Endometrium (tissue), 2 donors: ENCODE results near the gene COL18A1.
"Not testable (repeated sequence)": the region's sequence is repeated elsewhere in the genome, so short reads cannot be mapped to it uniquely, and the experiment has no call there.

Experiments
- FAIRE-seq: peaks from 2 replicates; lab custom pipeline; 2012; peaks lifted over from hg19 to GRCh38; lab: Jason Lieb, UNC
- donor health status: control.
- donor health status: control.

The COL18A1 gene

DNA sequence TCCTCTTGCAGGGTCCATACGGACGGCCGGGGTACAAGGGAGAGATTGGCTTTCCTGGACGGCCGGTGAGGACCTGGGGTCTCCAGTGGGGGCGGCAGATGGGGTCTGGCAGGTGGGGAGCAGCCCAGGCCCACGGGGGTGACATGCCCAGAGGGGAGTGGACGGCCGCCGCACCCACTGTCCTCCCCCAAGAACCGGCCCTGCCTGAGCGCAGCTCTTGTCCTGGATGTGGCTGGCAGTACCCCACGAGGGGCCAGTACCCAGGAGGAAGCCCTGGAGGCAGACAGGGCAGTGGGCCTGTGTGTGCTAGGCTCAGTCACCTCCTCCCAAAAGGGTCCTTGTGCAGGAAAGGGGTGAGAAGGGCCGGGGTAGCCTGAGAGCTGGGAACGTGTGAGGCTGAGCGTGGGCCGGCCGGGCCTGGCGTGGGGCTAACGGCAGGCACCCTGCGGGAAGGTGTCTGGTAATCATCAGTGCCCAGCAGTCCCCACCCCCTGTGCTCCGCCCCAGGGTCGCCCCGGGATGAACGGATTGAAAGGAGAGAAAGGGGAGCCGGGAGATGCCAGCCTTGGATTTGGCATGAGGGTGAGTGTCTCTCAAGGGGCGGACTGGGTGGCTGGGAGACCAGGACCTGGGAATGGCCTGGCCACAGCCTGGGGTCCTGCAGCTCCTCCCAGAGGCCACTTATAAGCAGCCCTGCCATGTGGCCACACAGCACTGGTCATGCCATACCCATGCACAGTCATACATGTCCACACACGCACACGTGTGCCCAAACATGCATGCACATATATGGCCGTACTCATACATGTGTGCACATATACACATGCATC is 90.1 kb downstream of the COL18A1 start:
- FAIRE-seq, result no peak

DNA sequence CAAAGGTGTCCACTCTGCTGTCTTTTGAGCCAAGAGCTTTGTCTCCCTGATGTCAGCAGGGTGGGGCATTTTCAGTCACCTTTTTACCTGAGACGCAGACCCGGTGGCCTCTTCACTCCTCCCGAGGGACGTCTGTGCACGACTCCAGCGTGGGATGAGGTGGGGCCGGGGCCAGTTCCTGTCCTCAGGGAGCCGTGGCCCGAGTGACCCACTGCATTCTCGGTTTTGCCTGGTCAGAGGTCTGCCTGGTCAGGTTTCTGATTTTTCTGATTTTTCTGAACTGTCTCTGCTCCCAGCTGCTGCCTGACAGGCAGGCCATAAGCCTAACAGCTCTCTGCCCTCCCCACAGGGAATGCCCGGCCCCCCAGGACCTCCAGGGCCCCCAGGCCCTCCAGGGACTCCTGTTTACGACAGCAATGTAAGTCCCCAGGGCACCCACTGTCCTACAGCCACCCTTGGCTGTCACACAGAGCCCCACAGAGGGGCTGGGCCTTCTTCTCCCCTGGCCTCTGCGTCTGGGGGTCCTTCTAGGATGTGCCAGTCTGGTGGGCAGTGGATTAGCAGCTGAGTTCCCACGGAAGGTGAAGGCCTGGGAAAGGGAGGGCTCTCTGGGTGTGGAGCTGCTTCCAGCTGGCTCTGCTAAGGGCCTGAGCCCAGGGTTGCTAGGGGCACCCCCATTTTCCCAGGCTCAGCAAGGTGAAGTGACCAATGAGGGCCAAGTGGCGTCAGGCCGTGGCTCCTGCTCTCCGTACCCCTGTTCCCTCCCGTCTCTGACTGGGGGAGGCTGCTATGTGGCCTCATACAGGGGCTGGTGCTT is 91.4 kb downstream of the COL18A1 start:
- FAIRE-seq, result no peak

DNA sequence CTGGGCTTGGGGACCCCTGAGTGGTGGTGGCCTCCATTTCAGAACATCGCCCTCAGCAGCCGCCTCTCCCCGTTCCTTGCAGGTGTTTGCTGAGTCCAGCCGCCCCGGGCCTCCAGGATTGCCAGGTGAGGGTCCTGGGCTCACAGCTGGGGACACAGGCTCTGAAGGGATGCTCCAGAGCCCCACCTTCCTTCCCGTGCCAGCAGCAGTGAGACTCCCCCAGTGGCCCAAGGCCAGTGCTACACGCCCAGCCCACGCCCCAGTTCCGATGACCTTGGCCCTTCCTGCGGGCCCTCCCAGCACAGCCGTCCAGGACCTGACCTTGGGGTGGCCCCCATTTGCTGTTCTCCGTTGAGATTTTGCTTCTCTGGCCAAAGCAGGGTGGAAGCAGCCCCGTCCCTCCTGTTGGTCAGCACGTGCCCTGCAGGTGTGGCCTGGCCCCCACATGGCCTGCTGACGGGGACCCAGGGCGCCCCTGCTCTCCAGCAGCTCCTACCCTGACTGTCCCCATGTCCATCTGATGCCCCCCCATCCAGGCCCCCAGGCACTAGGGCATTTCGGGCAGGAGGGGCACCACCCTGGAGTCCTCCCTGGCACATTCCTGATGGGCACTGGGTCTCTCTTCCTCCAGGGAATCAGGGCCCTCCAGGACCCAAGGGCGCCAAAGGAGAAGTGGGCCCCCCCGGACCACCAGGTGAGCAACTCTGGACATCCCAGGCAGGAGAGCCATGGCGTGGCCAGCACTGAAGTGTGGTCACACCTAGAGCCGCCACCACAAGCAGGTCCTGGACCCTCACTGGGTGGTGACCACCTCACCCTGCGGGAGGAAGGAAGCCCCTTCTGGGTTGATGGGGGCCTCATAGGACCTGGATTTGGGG is 92.2 kb downstream of the COL18A1 start:
- no peak for FAIRE-seq

DNA sequence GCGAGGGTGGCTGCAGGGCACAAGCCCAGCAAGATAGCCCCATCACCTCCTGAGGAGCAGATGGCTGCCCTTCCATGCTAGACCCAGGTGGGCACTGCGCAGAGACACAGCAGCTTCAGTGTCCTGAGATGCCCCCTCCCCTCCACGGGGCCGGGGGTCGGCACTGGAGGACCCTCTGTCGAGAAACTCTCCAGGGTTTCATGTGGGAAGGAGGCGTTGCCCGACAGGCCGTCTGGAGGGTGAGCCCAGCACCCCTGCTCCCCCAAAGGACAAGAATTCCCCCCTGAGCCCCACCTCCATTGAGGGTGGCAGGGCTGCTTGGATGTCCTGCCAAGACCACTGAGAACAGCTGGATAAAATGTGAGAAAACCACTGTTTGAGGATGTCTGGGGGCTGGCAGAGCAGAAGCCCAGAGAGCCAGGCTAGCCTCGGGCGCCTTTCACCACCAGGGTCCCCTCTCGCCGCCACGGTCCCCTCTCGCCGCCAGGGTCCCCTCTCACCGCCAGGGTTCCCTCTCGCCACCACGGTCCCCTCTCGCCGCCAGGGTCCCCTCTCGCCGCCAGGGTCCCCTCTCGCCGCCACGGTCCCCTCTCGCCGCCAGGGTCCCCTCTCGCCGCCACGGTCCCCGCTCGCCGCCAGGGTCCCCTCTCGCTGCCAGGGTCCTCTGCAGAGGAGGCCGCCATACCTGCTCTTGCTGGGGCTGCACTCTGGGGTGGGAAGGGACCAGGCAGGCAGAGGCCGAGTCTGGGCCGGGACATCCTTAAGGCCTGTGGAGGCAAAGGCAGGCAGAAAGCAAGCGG is 93.1 kb downstream of the COL18A1 start:
- FAIRE-seq, result no peak

DNA sequence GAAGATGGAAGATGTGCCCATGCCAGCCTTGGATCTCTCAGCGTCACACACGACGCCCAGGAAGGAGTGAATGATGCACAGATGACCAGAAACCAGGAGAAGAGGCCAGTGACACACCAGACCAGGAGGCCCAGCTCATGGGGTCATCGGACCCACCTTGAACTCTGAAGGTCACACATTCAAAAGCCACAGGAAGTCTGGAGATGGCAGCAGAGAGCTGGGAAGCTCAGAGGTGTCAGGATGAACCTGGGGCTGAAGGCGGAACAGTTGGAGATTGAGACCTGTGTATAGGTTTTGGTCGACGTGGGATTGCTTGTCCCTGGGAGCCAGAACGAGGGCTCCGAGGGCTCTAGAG is 93.7 kb downstream of the COL18A1 start:
- FAIRE-seq, result no peak

DNA sequence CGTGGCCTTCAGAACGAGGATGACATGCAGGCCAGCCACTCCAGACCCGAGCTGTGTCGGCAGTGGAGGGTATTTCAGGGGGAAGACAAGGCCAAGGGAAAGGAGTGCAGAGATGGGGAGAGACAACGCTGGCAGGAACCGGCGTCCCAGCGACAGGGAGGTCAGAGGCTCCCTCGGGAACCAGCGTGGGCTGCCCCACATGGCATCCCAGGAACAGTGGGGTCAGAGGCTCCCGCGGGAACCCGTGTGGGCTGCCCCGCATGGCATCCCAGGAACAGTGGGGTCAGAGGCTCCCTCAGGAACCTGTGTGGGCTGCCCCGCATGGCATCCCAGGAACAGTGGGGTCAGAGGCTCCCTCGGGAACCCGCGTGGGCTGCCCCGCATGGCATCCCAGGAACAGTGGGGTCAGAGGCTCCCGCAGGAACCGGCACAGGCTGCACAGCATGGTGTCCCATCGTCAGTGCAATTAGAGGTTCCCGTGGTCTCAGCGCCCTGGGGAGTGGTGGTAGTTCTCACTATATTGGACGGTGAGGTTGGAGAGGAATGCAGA is 94.3 kb downstream of the COL18A1 start:
- FAIRE-seq, result no peak

DNA sequence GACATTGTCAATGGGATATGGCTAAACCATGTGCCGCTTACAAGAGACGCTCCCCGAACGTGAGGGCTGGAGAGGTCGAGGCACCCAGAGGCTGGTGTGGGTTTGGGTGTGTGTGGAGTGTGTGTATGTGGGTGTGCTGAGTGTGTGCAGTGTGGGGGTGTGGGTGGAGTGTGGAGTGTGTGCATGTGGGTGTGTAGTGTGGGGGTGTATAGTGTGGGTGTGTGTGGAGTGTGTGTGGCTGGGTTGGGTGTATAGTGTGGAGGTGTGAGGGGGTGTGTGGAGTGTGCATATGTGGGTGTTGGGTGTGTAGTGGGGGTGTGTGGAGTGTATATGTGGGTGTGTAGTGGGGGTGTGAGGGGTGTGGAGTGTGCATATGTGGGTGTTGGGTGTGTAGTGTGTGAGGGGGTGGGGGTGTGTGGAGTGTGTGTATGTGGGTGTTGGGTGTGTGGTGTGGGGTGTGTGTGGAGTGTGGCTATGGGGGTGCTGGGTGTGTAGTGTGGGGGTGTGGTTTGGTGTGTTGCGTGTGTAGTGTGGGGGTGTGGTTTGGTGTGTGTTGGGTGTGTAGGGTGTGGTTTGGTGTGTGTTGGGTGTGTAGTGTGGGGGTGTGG is 95.1 kb downstream of the COL18A1 start:
- no peak for FAIRE-seq

DNA sequence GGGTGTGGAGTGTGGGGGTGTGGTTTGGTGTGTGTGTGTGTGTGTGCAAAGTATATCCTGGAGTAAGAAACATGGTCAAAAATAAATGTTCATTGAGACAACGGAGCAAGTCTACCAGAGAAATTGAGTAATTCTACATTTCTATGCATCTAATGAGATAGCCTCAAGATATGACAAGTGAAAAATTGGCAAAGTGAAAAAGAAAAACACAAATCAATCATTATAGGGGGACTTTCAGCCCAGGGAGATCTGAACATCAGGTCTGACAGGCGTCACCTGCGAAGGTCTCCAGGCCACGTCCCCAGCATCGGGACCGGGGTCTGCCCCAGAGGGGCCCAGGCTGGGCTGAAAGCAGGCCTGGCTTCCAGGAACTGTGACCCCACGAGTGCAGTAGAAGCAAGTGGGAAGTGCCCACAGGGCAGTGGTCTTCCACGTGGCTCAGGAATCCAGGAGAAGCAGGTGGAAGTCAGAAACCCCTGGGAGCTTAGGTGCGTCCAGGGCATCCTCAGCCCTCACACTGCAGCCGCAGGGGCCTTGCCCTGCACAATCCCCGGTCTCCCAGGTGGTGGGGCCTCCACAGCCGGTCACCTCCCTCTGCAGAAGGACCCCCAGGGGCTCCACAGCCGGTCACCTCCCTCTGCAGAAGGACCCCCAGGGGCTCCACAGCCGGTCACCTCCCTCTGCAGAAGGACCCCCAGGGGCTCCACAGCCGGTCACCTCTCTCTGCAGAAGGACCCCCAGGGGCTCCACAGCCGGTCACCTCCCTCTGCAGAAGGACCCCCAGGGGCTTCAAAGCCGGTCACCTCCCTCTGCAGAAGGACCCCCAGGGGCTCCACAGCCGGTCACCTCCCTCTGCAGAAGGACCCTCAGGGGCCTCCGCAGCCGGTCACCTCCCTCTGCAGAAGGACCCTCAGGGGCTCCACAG is 96.4 kb downstream of the COL18A1 start:
- FAIRE-seq, result not testable (repeated sequence)

DNA sequence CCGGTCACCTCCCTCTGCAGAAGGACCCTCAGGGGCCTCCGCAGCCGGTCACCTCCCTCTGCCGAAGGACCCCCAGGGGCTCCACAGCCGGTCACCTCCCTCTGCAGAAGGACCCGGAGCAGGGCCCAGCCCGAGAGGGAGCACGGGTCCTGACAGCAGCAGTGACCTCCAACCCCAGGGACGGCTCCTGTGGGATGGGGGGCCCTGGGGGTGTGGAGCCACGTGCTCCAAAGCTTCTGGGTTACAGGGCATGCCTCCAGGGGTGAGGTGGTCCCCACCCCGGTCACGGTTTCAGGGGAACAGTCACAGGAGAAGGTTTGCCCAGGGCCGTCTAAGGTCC is 97.0 kb downstream of the COL18A1 start:
- FAIRE-seq, result no peak

DNA sequence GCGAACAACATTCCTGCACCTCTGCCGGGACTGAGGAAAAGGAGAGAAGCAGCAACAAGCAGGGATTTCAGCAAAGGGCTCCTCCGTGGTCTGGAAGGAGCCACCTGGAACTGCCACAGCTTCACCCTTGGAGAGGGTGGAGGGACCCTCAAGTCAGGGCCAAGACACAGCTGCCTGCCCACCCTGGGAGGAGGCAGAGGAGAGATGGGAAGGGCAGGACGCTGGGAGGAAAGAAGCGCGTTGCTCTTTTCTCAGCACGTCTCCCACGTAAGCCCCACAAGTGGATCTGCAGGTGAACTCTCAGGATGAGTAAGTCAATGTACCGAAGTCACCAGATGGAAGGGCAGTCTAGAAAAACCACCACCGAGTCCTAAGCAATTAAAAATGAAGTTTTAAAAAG is 97.6 kb downstream of the COL18A1 start:
- FAIRE-seq, result no peak

DNA sequence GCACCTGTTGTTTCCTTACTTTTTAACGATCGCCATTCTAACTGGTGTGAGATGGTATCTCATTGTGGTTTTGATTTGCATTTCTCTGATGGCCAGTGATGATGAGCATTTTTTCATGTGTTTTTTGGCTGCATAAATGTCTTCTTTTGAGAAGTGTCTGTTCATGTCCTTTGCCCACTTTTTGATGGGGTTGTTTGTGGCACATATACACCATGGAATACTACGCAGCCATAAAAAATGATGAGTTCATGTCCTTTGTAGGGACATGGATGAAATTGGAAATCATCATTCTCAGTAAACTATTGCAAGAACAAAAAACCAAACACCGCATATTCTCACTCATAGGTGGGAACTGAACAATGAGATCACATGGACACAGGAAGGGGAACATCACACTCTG is 98.3 kb downstream of the COL18A1 start:
- FAIRE-seq, result not testable (repeated sequence)

DNA sequence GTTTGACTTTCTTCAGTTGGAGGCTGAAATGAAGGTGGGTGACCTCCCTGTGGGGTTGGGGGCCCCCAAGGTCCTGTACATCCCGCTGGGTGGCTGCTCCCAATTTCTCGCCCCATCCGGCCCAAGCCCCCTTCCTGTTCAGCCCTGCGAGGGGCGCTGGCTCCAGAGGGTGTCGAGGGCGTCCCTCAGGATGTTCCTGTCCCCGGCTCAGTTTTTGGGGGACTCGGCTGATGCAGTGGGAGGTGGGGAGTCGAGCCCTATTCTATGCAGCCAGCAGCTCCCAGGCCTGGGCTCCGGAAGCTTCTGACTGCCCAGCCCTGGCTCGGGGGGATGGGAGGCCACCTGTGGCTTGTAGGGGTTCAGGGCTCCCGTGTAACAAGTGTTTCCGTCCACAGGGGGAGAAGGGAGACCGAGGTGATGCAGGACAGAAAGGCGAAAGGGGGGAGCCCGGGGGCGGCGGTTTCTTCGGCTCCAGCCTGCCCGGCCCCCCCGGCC is 99.1 kb downstream of the COL18A1 start:
- no peak for FAIRE-seq

DNA sequence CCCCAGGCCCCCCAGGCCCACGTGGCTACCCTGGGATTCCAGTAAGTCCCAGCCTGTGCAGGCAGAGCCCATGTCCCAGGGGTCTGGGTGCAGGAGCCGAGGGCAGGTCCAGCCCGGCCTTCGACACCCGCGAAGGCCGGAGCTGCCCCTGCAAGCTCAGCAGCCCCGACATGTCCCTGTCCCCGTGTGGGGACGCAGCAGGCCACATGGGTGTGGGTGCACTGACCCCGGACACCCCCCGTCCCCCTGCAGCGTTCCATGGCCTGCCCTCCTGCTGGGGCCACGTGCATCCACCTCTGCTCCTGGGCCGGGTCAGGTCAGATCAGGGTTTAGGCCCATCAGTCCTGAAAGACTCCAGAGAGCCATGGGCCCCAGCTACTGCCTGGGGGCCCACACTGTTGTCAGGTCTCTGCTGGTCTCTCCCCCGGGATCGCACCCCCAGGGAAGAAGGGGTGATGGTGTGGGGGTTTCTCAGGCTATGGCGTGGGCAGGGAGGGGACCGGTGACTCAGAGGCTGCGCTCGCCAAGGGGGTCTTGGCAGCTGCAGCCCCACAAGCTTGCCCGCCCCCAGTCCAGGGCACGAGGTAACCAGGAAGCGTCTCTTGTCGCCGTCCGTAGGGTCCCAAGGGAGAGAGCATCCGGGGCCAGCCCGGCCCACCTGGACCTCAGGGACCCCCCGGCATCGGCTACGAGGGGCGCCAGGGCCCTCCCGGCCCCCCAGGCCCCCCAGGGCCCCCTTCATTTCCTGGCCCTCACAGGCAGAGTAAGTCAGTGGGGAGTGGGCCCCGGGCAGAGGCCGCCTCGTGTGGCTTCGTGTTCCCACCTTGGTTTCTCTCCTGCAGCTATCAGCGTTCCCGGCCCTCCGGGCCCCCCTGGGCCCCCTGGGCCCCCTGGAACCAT is 99.8 kb downstream of the COL18A1 start:
- FAIRE-seq, result no peak

DNA sequence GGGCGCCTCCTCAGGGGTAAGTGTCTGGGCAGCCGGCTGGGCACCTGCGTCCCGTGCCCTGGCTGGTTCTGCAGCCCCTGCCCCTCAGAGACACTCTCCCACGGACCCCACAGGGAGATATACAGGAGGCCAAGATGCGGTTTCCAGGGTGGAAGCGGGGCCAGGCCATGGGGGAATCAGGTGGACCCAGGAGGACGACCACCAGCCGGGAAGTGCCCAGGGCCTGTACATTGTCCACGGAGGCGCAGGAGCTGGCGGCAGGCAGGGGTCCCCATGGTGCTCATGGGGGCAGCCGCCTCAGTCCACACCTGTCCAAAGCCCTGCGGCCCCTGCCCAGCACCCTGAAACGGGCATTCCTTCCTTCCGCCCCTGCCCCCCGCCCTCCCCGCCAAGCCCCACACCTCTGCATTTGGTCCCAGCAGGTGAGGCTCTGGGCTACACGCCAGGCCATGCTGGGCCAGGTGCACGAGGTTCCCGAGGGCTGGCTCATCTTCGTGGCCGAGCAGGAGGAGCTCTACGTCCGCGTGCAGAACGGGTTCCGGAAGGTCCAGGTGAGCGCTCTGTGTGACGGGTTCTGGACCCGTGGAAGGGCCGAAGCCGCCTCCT is 100.6 kb downstream of the COL18A1 start:
- no peak for FAIRE-seq

DNA sequence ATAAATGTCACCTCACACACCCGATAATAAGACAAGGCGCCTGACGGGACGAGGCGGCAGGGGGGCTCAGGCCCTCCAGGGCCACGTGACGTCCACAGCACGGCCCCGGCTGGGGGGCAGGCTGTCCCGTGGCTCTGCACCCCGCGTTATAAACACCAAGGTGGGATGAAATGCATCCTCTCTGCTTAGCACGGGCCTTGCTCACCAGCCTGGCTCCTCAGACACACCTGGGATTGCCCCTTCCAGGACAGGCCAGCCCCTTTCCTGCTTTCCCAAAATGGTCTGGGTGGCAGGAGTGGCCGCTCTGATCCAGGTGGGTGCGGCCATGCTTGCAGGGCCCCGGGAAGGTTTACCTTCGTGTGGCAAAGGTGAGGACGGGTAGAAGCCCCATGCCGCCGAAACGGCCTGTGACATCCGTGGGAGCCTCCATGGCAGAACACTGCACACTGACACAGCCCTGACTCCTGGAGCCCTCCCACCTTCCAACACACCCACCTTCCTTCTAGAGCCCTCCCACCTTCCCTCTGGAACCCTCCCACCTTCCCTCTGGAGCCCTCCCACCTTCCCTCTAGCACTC is 101.4 kb downstream of the COL18A1 start:
- FAIRE-seq, result no peak

DNA sequence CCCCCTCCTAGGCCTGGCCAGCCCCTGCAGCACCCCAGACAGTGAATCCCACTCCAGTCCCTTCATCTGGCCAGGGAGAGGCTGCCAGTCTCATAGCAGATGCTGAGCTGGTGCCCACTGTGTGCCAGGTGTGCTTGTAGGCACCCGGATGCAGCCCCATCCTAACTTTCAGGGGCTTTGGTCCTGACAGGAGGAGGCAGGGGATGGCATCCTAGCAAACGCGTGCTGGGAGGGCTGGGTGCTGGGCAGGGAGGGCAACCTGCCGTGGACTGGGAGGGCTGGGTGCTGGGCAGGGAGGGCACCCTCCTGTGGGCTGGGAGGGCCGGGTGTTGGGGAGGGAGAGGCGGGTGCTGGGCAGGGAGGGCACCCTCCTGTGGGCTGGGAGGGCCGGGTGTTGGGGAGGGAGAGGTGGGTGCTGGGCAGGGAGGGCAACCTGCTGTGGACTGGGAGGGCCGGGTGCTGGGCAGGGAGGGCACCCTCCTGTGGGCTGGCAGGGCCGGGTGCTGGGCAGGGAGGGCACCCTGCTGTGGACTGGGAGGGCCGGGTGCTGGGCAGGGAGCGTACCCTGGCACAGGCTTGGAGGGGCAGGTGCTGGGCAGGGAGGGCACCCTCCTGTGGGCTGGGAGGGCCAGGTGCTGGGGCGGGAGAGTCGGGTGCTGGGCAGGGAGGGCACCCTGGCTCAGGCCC is 102.0 kb downstream of the COL18A1 start:
- FAIRE-seq, result no peak

DNA sequence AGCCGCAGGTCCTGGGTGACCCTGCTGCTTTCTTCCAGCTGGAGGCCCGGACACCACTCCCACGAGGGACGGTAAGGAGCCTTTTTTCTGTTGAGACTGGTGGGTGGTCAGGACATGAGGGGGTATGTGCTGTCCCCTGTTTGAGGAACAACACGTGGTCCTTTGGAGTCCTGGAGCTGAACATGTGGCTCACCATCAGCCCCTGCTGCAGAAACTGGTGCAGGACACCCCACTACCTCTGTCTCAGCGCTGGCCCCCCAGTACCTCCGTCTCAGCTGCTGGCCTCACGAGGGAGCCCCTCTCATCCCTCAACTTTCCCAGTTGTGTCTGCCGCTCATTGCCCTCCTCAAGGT is 102.5 kb downstream of the COL18A1 start:
- no peak for FAIRE-seq
